ENCODE measurements around the gene DYNC2LI1.

Gene DYNC2LI1

DNA sequence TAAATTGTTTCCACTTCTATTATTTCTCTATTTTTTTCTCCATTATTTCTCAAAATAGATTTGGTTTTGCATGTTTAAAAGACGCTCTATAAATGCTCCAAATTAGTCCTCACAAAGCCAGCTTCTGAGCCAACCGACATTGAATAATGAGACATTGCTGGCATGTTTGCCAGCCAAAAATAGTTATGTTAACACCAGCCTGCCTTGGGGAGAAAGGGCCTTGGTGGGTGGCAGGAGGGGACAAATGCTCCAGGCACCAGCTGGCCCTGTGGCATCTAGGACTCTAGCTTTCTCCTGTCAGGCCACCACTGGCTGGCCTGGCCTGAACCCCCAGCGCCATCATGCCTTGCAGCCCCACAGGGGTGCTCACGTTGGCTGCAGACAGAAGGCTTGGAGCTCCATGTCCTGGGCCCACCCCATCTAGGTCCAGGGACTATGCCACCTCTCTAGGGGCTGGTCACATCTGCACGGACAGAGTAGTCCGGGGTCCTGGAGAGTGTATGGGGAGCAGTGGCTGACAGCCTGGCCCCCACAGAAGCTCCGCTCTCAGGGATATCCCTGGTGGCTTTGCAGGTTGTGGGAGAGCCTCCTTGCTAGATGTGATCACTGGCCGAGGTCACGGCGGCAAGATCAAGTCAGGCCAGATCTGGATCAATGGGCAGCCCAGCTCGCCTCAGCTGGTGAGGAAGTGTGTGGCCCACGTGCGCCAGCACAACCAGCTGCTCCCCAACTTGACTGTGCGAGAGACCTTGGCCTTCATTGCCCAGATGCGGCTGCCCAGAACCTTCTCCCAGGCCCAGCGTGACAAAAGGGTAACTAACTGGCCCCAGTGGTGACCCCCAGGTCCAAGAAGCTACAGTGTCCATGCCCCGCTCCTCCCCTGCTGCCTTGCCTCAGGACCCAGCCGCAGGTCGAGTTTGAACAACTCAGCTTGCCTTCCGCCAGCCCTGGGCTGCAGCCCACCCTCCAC, 77.5 kb downstream of the DYNC2LI1 start:
- DNase-seq = no peak

DNA sequence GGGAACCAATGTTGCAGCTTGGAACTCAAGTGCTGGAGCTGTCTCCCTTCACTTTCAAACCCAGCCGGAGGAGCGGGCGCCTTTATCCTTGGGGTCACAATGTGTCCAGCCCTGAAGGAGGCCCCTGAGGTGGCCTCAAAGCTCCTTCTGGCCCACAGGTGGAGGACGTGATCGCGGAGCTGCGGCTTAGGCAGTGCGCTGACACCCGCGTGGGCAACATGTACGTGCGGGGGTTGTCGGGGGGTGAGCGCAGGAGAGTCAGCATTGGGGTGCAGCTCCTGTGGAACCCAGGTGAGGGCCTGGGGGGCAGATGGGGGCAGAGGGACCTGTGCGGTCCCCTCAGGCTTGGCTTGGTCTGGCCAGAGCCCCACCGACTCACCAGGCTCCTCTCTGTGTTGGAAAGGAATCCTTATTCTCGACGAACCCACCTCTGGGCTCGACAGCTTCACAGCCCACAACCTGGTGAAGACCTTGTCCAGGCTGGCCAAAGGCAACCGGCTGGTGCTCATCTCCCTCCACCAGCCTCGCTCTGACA, 78.4 kb downstream of the DYNC2LI1 start:
- no peak for DNase-seq

DNA sequence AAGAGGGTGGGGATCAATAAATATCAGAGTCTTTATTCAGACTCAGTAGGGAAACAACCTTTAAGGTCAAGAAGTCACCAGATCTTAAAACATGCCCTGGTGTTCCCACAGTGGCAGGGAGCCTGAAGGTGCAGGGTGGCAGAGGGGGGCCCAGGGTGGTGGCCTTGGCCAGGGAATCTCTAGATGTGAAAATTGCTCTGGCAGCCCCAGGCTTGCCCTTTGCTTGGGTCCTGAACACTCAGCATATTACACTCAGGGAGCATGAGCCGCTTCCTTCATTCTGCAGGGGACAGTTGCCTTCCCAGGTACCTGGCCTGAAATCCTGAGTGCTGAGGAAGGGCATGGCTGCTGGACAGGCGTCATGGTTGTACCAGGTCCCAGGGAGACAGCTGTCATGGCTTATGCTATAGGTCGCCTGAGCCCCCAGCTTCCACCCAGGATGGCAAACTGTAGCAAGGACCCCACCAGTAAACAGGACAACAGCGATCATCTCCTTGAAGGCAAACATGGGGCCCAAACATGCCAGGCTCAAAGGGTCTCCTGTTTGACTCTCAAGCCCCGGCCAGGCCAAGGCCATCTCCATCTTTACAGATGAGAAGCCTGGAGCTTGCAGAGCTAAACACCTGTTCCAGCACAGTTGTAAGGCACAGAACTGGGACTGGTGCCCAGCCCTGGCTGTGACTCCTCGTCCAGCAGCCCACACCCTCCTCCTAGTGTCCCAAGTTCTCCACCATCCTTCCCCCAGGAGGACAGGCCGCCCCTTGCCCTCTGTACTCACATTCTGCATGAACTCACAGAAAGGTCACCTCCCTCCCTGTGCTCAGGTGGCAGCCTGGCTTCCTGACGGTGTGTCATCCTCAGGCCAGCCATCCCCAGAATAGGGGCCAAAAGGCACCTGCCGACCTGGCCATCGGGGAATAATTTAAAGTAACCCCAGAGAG, 79.6 kb downstream of the DYNC2LI1 start:
- DNase-seq = no peak

DNA sequence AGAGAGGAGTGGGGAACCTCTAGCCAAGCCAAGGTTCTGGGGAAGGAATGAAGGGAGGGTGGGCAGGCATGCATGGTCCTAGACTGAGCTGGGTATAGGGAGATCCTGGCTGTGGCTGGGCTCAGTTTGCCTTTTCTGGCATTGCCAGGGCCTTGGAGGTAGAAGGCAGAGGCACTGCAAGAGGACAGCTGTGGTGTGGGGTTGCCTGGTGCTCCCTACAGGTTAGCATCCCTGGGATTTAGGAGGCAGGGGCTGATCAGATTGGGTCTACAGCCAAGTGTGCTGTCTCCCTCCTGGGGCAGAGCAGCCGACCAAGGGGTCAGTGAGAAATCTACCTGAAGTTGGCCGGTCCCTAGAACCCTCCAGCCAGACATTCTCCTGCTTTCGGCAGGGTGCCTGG, 80.8 kb downstream of the DYNC2LI1 start:
- no peak for DNase-seq

DNA sequence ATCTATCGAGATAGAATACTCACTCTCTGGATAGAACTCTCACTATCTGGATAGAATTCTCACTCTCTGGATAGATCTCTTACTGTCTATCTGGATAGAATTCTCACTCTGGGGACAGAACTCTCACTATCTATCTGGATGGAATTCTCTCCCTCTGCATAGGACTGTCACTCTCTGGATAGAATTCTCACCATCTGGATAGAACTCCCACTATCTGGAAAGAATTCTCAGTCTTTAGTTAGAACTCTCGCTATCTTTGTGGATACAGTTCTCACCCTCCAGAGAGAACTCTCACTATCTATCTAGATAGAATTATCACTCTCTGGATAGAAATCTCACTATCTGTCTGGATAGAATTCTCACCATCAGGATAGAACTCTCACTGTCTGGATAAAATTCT, 81.5 kb downstream of the DYNC2LI1 start:
- no peak for DNase-seq

All from activated CD4-positive, alpha-beta T cell treated with anti-CD3 and anti-CD28 coated beads, Interleukin-10, Interleukin-2, amounts not matched to agents 100 ng/mL and 50 ng/mL, durations not matched to agents 16 hours and 8 hours (primary cell).